Activated CD4-positive, alpha-beta T cell treated with anti-CD3 and anti-CD28 coated beads for 4 hours (primary cell): Measurements from ENCODE around the gene VPS13C.
"Not testable (repeated sequence)": the region's sequence is repeated elsewhere in the genome, so short reads cannot be mapped to it uniquely, and the experiment has no call there.

Experiments
- DNase-seq, 2 donors: peaks; one replicate each; pipeline ENCODE4 v3.0.0-alpha.2; 2020

VPS13C gene

DNA sequence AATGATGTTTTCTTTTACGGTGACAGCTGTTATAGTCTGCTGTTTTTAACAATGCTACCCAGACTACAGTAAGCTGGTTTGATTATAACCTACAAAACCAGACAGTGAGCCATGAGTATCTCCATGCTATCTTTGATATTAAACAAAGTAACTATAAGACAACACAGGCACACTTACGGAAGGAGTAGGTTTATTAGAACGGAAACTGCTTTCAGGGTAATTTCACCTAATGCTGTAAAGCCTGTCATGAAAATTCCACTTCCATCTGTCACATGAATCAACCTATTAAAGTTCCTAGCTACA lies 33.0 kb downstream of the VPS13C start:
- no peak for DNase-seq

DNA sequence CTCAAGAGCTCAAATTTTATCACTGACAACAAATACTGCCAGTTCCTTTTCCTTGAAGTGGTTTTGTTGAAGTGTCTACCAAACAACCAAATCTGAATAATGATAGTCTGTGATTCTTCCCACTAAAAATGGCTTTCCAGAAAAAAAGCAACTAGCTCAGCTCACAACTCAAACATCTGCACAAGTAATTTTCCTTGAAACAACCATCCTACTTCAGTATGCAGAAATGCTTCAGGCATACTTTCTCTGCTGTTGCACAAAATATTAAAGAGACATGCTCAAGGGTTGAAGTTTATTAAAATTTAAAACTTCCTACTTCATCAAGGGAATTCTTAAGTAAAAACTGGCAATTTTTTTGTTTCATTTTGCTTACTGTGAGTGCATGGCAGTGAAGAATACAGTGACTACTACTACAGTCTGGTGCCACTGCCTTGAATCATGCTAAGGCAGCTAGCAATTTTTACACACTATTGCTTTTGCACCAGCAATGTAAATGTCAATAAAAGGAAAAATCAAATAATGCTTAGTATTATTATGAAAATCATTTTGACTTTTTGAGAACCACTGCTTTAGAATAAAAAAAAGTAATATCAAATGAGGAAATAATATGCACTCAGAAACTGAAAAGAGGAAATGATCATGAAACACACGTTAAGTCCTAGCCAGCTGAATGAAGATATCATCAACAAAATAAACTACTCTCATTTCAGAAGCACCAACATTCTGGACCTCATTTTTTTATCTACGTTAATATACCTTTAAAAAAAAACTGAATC lies 33.6 kb downstream of the VPS13C start:
- no peak for DNase-seq

GRCh38 chr15:62021991-62022600 lies 38.2 kb downstream of the VPS13C start:
- DNase-seq: no peak

GRCh38 chr15:62020576-62021160 lies 39.6 kb downstream of the VPS13C start:
- no peak for DNase-seq

GRCh38 chr15:62005354-62005753 lies 54.9 kb downstream of the VPS13C start:
- not testable (repeated sequence) for DNase-seq

DNA sequence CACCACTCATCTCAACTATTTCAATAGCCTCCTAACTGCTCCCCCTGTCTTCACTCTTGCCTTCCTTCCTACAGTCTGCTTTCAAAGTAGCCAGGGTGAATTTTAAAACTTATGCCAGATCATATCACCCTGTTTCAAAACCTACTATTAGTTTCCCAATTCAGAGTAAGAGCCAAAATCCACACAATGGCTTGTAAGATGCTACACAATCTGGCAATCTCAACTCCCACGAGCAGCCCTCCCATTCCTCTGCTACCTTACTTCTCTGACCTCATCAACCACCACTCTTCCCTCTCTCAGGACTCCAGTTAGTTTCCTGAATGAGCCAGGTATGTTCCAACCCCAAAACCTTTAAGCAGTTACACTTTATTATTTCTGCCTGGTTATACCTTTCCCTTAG lies 62.5 kb downstream of the VPS13C start:
- DNase-seq: no peak

GRCh38 chr15:61996056-61996635 lies 64.1 kb downstream of the VPS13C start:
- no peak for DNase-seq

- no peak for DNase-seq
Observed at GRCh38 chr15:61994216-61994615, 66.0 kb downstream of the VPS13C start.

DNA sequence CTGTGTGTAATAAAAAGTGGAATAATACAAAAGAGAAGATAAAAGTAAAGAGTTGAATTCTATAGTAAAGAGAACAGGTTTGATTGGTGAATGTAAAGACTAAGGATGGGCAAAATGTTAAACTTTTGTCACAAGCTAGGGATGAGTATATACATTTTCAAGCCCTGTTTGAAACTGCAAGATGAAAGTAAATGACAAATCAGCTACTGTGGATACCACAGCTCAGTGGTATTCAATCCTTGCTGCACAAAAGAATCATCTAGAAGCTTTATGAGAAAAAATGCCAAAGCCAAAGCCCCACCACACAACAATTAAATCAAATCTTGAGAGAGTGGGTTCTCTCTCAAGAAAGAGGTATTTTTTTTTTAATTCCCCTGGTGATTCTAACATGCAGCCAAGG lies 67.7 kb downstream of the VPS13C start:
- no peak for DNase-seq

DNA sequence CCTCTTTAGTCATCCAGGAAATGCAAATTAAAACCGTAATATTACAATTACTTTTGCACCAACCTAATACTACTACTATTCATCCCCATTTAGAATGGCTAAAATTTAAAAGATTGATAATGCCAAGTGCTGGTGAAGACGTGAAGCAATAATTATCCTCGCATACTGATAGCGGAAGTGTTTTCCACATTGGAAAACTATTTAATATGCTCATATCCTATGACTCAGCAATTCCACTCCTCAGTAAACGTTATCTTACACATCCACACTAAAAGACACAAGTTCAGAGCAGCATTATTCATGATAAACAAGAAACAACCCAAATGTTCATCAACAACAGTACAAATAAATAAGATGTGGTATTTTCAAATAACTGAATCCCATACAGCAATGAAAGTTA lies 70.6 kb downstream of the VPS13C start:
- no peak for DNase-seq

- no peak for DNase-seq
Observed at GRCh38 chr15:61987824-61988223, 72.4 kb downstream of the VPS13C start.

- DNase-seq: no peak
Observed at GRCh38 chr15:61983081-61983480, 77.2 kb downstream of the VPS13C start.

DNA sequence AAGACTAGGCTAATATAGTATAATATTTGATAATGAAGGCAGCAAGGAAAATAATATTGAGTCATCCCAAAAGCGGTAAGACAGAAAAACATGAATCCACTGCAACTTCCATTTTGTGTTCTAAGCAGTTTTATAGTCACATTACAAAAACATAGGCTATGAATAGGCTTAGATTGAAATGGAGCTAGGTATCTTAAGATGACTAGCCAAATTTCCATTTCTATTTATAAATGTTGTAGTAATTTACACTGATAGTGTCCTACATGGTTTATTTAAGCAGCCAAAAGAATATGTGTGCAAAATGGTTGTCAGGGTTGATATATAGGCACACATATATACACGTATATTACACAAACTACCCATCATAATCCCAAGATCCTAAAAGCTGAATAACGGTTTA lies 82.0 kb downstream of the VPS13C start:
- DNase-seq: no peak

DNA sequence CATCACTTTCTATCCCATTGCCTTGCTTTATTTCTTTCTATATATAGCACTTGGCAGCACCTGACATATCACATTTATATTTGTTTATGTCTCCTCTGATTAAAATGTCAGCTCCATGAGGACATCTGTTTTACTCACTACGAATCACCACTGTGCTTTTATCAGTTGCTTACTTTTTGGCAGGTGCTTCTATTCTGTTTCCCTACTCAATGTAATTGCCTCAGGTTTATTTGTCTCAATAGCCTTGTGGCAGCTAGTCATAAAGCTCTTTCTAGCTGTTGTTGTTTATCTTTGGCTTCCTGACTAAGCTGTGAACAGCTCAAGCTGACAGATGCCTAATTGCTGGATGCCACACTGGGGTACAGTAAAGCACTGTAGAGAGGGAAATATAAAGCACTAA lies 85.5 kb downstream of the VPS13C start:
- DNase-seq: no peak

DNA sequence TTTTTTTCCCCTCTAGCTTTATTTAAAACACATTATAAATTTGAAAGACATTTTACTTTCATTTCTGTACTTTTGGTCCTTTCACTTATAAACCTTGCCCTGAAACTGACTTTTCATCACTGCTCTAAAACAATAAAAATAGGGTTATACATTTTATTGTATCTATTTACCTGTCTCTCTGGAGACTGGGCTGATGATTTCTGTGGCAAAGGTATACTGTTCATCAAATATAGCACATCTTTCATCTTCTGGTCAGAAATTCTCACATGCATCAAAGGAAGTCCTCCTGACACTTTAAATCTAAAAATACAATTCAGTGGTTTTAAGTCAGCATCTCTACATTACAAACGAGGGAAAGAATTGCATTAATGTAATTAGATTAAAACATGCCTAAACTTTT lies 86.1 kb downstream of the VPS13C start:
- DNase-seq: no peak

DNA sequence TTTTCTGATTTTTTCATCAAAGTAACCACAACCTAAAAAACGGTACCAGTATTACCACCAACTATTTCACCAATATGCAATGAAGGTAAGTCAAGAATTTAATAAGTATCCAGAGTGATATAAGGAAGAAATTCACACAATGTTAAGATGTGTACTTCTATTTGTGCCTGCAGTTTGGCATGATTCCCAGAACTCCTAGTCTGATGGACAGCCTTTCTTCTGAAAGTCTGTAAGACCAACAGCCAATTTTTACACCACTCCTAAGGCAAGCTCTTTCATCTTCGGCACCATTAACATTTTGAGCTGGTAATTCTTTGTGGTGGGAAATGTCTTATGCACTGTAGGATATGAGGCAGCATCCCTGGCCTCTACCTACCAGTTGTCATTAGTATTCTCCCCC lies 108.3 kb downstream of the VPS13C start:
- DNase-seq: no peak

GRCh38 chr15:61946778-61947177 lies 113.5 kb downstream of the VPS13C start:
- DNase-seq: no peak

DNA sequence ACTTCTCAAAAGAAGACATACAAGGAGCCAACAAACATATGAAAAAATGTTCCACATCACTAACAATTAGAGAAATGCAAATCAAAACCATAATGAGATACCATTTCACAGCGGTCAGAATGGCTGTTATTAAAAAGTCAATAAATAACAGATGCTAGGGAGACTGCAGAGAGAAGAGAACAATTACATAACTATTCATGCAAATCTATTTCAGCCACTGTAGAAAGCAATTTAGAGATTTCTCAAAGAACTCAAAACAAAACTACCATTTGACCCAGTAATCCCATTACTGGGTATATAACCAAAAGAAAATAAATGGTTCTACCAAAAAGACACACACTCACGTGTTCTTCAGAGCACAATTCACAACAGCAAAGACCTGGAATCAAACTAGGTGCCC lies 116.3 kb downstream of the VPS13C start:
- no peak for DNase-seq

DNA sequence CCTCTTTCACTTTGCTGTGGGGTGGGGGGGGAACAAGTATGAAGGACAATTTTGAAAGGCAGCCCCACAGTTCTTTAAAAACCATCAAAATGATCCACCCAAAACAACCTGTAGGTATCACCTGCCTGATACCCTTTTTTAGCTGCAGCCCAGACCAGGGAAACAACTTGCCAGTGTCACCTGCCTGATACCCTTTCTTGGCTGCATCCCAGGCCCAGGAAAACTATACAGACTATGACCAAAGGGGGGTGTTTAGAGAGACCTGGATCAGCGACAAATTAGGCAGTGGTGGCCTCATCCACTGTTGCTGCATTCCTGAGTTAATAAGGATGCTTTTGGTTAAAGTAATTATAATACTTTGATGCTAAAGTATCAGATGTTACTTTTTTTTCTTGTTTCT lies 122.0 kb downstream of the VPS13C start:
- DNase-seq: no peak

GRCh38 chr15:61936528-61937195 lies 123.6 kb downstream of the VPS13C start:
- no peak for DNase-seq

DNA sequence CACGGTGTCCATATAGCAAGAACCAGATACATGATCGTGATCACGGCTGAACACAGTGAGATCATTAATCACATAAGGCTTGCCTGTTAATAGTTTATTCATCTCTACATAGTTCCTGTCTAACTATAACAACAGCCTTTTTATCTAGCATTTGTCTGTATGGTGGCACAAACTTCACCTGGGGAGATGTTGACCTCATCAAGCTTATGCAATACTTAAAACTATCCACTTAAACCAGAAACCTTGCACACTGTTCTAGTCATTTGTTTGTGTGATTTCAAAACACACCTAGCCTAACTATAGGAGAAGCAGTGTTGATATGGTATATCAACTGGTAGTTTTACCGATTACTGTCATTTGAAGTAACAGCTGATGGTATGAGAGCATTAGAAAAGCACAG lies 124.8 kb downstream of the VPS13C start:
- no peak for DNase-seq

- DNase-seq: no peak
Observed at GRCh38 chr15:61929452-61929851, 130.8 kb downstream of the VPS13C start.

DNA sequence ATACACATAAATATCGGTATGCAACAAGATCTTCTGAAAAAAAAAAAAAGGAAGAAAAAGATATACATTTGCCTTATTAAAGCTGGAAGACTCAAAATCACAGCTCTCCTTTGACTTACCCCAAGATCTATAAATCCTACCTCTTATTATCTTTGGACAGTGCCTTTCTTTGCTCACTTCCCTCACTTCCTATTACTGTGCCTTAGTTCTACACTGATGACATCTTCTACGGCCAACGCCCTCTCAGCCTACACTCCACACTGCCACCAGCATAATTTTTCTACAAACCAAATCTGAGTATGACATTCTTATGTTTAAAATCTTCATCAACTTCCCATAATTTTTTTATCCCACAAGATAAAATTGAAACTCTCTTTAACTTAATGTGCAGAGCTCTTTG lies 137.1 kb downstream of the VPS13C start:
- no peak for DNase-seq

GRCh38 chr15:61921093-61921492 lies 139.2 kb downstream of the VPS13C start:
- DNase-seq: no peak
